Astrocyte (in vitro differentiated cells and primary cell): Measurements from ENCODE around the gene ATRNL1.

ENCODE experiments used
- CTCF ChIP-seq: IDR thresholded peaks from 2 replicates; pipeline ENCODE4 v1.5.1; 2011; ENCODE audit warnings: low read depth, mild to moderate bottlenecking, inconsistent platforms, low read length, moderate library complexity; ENCODE audit not compliant: insufficient read depth
- EZH2 ChIP-seq: IDR thresholded peaks from 2 replicates; pipeline ENCODE4 v1.6.1; 2012; ENCODE audit warnings: mild to moderate bottlenecking, low read length, inconsistent platforms; ENCODE audit not compliant: insufficient read depth

- TF ChIP-seq CTCF = no peak
- no peak for TF ChIP-seq EZH2
These were observed 887.9 kb downstream of the ATRNL1 start for GRCh38 chr10:115981081-115981480.
